ENCODE data around the gene FARS2. TPM values are rescaled to one million over a fixed set of nuclear protein-coding genes. Genes with fewer than 3 reads are reported as not detected.

The FARS2 gene
- total RNA-seq, 1 donor from 2014 or later, result 11.6 TPM

DNA sequence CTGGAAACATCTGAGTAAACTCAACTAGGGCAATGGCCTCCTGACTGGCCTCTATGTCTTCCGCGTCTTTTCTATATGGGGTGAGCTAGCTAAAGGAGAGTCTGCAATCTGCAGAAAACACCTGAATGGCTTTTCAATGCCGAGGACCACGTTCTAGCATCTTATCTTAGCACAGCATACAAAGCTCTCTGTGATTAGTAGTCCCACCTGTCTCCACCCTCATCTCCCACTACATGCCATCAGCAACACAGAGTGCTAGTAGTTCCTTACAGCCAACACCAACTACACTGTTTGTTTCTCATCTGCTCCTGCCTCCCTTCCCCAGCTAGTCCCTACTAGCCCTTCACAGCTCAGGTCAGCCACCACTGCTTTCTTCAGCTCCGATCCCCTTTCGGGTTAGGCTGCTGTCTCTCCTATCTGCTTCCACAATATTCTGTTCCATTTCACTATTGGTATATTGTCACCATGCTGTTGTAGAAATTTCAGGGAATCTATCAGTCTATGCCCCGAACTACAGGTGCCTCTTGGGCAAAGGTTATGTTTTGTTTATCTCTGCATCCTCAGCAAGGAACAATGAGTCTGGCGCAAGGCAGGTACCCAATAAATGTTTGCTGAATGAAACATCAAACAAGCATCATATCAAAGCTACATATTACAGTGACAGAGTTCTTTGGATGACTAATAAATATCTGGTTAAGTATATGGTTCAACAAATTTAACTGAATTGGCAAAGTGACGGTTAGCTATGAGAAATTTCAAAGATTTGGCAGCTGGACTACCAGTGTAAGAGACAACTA lies 12.8 kb upstream of the FARS2 start:
- no peak for DNase-seq (ENCODE audit: extremely low read depth, low read depth, low spot score)

DNA sequence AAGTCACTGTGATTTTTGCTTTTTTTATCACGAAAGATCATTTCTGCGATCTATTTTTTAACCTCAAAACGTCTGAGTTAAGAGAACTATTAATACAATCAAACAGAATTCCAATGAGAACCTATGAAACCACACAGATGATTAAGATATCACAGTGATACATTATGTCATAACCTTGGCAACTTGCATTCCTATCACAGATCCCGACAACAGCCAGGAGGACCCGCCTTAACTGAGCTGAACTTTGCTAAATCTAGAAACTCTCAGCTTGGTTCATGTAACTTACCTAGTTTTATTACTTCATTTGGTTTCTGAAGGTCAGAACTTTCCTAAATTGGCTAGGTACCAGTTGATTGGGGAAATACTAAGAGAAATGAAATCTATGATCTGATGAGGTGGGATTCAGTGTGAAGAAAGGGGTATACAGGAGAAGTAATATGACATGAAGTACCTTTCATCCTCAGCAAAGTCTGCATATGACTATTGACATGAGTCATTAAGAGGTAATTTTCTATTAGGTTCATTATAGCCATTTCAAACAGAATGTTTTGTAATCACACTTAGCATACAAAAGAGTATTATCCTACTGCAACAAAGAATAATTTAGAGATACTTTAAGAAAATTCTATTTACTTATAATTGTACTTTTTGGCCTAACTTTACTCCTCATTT lies 11.7 kb upstream of the FARS2 start:
- DNase-seq (ENCODE audit: extremely low read depth, low read depth, low spot score), result no peak

GRCh38 chr6:5250451-5250850 lies 10.9 kb upstream of the FARS2 start:
- no peak for DNase-seq (ENCODE audit: extremely low read depth, low read depth, low spot score)

- no peak for DNase-seq (ENCODE audit: extremely low read depth, low read depth, low spot score)
Observed at GRCh38 chr6:5250911-5251310, 10.4 kb upstream of the FARS2 start.

DNA sequence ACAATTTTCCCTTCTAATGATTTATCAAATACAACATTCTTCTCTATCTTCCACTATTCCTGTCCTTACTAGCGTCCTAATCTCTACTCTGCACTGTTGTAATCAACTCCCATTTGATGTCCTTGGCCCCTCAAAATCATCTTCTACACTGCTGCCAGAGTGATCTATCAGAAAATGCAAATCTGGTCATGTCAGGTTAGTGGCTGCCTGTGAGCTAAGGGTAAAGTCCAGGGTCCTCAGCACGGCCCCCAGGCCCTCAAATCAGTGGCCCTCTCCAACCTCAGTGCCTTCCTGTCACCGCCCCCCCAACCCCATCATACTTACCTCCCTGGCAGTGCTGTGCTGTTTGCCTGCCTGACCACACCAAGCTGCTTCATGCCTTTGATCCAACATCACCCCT lies 4.4 kb upstream of the FARS2 start:
- DNase-seq (ENCODE audit: extremely low read depth, low read depth, low spot score), result no peak

- DNase-seq (ENCODE audit: extremely low read depth, low read depth, low spot score), result no peak
Observed at GRCh38 chr6:5257400-5257799, 3.9 kb upstream of the FARS2 start.

GRCh38 chr6:5259428-5259827 lies 1.9 kb upstream of the FARS2 start:
- DNase-seq (ENCODE audit: extremely low read depth, low read depth, low spot score), result no peak

- no peak for DNase-seq (ENCODE audit: extremely low read depth, low read depth, low spot score)
Observed at GRCh38 chr6:5260111-5260620, 1.1 kb upstream of the FARS2 start.

DNA sequence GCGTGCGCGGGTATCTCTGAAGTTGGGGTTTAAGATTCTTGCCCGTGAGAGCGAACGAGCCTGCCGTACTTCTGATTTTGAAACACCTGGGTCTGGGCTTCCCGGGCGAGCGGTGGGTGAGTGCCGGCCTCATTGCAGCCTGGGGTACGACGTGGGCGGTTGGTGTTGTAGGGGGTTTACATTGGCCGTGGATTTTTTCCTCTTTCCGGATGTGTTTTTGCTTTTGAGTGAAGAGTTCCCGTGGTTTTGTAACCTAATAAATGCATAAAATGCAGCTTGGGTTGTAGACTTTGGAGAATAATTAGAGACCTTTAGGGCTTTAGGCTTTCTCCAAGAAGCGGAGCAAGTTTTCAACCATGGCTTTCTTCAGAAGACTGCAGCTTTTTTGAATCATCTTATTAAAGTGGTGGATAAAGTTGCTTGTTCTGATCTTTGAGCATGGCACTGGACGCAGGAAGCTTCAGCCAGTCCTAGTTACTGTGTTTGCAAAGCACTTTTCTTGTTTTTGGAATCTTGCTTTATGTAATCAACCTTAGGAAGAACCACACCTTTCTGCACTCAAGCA lies 314 bp downstream of the FARS2 start:
- no peak for DNase-seq (ENCODE audit: extremely low read depth, low read depth, low spot score)

- DNase-seq (ENCODE audit: extremely low read depth, low read depth, low spot score), result no peak
Observed at GRCh38 chr6:5266423-5266822, 5.1 kb downstream of the FARS2 start.

GRCh38 chr6:5270093-5270680 lies 8.9 kb downstream of the FARS2 start:
- no peak for DNase-seq (ENCODE audit: extremely low read depth, low read depth, low spot score)

GRCh38 chr6:5271926-5272325 lies 10.6 kb downstream of the FARS2 start:
- no peak for DNase-seq (ENCODE audit: extremely low read depth, low read depth, low spot score)

DNA sequence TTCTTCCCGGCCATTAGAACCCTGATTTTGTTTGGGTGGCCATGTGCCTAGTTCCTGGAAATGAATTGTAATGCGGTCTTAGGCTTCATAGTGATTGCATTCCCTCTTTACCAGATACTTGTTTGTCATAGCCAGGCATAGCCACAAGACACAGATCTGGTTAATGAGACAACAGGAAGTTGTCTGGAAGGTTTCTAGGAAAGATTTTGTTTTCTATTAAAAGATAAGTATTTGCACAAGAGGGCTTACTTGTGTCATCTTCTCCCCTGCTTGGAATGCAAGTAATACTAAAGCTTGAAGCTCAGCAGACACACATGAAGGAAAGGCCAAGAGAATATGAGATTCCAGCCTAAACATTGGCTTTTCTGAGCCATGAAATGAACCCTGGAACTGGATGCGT lies 12.9 kb downstream of the FARS2 start:
- no peak for DNase-seq (ENCODE audit: extremely low read depth, low read depth, low spot score)

GRCh38 chr6:5275497-5275896 lies 14.2 kb downstream of the FARS2 start:
- no peak for DNase-seq (ENCODE audit: extremely low read depth, low read depth, low spot score)

DNA sequence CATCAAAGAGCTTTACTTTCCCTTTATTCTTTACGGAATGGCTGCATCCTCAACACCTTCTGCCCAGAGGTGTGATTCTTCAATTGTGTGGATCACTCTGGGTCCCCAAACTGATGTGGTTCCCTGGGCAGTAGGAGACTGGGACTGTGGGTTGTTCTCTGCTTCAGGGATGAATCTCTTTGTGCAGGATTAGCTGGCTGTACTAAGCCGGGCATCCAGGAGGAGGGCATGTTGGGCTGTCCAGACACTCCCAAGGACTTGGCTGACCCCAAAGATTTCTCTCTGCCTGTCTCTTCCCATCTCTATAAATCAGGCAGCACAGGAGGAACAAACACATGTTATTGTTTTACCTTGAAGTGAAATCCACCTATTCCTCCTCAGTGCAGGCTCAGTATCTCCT lies 15.3 kb downstream of the FARS2 start:
- no peak for DNase-seq (ENCODE audit: extremely low read depth, low read depth, low spot score)

GRCh38 chr6:5277589-5277988 lies 16.3 kb downstream of the FARS2 start:
- DNase-seq (ENCODE audit: extremely low read depth, low read depth, low spot score), result no peak

DNA sequence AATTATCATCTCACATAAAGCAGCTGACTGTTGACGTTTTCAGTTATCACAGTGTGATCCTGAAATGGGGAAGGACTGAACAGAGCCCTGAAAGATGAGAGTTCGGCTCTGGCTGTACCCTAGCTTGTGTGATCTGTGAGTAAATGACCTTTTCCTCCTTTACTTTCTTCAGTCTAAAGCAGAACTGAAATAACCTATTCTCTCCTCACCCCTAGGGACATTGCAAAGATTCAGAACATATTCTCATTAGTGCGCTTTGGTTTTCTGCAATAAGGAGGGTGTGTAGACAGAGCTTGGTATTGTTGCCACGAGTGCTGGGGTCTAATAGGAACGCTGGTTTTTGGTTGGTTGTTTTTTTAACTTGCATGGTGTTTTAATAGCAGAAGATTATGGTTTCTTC lies 16.7 kb downstream of the FARS2 start:
- no peak for DNase-seq (ENCODE audit: extremely low read depth, low read depth, low spot score)

DNA sequence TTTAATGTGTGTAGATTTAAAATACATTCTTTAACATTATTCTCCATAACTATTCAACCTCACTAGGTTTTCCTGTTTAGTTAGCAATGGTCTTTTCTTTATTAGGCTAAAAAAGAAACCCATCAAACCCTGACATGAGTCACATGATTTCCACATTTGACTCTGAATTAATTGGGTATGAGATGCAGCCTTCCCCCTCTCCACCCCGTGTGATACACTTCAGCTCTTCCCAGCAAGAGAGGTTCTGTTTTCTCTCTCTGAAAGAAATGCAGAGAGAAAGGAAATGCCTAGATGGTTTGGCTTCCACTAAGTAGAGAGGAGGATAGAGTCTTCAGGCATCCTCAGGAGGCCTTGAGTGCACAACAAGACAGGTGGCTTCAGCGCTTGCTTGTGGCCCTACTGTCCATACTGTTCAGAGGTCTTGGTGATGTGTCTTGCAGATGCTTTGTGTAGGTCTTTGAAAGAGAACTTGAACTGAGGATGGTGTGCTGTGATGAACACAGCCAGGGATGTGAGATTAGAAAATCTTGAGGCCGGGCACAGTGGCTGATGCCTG lies 17.3 kb downstream of the FARS2 start:
- no peak for DNase-seq (ENCODE audit: extremely low read depth, low read depth, low spot score)

DNA sequence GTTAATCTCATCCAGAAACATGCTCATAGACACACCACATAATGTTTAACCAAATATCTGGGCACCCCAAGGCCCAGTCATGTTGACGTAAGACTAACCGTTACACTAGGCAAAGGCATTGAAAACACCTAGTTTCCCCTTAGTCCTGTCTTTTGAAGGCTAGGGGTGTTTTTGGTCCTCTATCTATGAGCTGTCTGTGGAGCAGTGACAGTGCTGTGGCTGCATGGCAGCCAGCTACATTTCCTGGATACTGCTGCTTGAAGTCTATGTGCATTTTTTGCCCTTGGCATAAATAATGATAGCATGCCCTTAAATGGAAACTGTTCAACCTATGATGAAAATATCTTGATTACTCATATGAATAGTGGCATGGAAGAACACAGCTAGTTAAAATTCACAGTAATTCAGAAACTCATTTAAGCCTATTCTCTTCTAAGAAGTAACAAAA lies 18.6 kb downstream of the FARS2 start:
- DNase-seq (ENCODE audit: extremely low read depth, low read depth, low spot score), result no peak

DNA sequence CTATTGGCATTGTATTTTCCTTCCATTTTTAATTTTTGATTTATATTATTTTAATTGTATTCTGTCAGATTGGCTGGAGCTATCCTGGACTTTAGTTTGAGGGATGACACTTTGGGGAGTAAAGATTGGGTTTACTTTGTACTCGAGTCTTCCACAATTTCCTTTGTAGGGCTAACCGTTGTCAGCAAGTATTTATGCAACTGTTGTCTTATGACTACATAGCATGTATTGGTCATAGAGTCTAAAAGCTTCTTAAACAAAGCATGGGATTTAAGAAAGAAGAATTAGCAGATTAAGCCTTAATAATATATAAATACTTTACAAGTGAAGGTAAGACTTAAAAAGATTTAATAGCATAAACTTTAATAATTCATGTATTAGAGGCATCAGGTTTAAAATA lies 19.6 kb downstream of the FARS2 start:
- DNase-seq (ENCODE audit: extremely low read depth, low read depth, low spot score), result no peak

DNA sequence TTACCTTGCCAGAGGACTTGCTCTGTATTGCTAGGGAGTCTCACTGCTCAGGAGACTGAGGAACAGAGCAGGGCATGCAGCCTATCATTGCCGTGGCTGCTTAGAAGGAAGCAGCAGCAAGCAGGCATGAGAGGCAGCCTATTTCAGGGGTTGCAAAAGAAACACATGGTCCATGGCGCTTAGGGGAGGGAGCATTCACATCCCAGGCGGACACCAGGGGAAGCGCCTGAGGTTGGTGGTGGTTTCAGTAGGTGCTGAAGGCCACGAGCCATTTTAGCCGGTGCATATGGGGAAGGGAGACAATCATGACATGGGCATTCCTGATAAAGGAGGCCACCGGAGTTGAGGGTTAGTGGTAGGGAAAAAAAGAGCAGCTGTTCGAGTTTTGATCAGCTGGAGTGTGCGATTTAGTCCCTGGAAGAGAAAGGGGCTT lies 20.9 kb downstream of the FARS2 start:
- DNase-seq (ENCODE audit: extremely low read depth, low read depth, low spot score), result no peak
